ENCODE data around the gene ATP8B3. TPM values are rescaled to one million over a fixed set of nuclear protein-coding genes. Genes with fewer than 3 reads are reported as not detected.

ATP8B3 gene
- total and polyA plus RNA-seq, 2 experiments from 2014 or later: 2.1 to 6.0 TPM

DNA sequence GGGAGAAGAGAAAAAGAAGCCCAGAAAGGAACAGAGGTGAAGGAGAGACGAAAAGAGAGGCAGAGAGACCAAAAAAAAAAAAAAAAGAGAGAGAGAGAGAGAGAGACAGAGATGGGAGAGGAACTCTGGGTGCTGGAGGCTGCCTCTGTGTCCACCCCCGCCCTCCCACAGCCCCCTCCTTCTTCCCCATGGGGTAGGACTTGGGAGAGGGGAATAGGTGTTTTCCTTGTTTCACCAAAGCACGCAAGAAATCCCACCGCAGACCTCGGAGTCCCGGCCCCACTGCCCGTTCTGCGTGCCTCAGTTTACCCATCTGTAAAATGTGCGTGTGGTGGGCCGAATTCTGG lies 53.9 kb downstream of the ATP8B3 start (continued):
- TF ChIP-seq, protein P1, sequence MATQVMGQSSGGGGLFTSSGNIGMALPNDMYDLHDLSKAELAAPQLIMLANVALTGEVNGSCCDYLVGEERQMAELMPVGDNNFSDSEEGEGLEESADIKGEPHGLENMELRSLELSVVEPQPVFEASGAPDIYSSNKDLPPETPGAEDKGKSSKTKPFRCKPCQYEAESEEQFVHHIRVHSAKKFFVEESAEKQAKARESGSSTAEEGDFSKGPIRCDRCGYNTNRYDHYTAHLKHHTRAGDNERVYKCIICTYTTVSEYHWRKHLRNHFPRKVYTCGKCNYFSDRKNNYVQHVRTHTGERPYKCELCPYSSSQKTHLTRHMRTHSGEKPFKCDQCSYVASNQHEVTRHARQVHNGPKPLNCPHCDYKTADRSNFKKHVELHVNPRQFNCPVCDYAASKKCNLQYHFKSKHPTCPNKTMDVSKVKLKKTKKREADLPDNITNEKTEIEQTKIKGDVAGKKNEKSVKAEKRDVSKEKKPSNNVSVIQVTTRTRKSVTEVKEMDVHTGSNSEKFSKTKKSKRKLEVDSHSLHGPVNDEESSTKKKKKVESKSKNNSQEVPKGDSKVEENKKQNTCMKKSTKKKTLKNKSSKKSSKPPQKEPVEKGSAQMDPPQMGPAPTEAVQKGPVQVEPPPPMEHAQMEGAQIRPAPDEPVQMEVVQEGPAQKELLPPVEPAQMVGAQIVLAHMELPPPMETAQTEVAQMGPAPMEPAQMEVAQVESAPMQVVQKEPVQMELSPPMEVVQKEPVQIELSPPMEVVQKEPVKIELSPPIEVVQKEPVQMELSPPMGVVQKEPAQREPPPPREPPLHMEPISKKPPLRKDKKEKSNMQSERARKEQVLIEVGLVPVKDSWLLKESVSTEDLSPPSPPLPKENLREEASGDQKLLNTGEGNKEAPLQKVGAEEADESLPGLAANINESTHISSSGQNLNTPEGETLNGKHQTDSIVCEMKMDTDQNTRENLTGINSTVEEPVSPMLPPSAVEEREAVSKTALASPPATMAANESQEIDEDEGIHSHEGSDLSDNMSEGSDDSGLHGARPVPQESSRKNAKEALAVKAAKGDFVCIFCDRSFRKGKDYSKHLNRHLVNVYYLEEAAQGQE (IDR thresholded peaks at IDR 0.05; ENCODE audit: unreplicated experiment): no peak
- no peak for TF ChIP-seq ZNF331 (CRISPR knock-in tag; IDR thresholded peaks at IDR 0.05; ENCODE audit: low read depth)
- no peak for TF ChIP-seq JUNB (IDR thresholded peaks at IDR 0.05; ENCODE audit: unreplicated experiment)
- no peak for TF ChIP-seq NANOG (IDR thresholded peaks at IDR 0.05; ENCODE audit: borderline replicate concordance)

DNA sequence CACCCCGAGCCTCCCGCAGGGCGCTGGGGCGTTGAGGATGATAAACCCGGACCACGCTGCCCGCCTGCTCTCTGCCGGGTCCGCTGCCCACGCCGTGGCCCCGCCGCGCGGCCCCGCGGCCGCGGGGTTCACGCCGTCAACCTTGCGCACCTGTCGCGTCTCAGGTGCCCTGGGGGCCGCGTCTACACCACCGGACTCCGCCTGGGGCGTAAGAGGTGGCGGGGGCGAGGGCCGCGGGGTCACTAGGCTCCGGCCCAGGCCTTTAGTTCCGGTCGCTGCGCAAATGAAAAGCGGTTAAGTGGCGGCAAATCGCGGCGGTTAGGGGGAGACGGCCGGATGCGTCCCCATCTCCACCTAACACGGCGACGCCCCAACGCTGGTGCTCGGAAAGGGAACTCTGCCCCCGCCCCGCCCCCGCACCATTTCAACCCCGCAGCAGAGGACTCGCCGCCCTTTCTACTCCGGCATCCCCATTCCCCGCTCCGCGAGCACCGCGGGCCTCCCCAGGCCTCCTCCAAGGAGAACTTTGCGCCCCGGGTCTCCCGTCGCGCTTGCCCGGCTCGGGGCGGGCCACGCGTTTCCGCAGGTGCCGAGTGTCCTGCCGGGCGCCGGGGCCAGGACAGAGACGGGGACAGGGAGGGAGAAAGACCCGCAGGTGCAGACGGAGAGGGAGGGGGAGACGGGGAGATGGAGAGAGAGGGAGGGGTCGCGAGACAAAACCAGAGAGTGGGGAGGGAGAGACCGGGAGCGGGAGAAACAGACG lies 54.4 kb downstream of the ATP8B3 start:
- Histone ChIP-seq H3K36me3 (ENCODE audit: insufficient read depth) (no peaks in the 10 kb centered on the region), H3K4me2 (peak overlapping the region; percentile 68), H4K20me1 (replicated peaks; ENCODE audit: insufficient read depth) (peaks cover 19% of the 10 kb centered on the region; the same call in 1 of the 2 replicates), H2AFZ (no peak overlapping the region), H3K79me2 (replicated peaks; ENCODE audit: insufficient read depth) (no peaks in the 10 kb centered on the region), H3K27ac (ENCODE audit: low read depth) (no peak overlapping the region), H3K9me2 (ENCODE audit: insufficient read depth) (no peaks in the 10 kb centered on the region), H3K4me1 (ENCODE audit: insufficient read depth) (peaks cover 11% of the 10 kb centered on the region; the same call in 1 of the 2 replicates), H3F3A (replicated peaks; ENCODE audit: low read depth) (peaks cover 14% of the 10 kb centered on the region; the same call in 1 of the 2 replicates), H3K4me3 (peak overlapping the region; percentile 37), H3K27me3 (ENCODE audit: insufficient read depth) (peaks cover 92% of the 10 kb centered on the region)
- Mint-ChIP-seq H3K4me3 (peak overlapping the region; percentile 40; the same call in 1 of the 3 replicates), H3K9me3 (peaks cover 5% of the 10 kb centered on the region; the same call in 1 of the 3 replicates), H3K27ac (no peak overlapping the region), H3K27me3 (ENCODE audit: insufficient read depth, low read depth, poor library complexity) (peaks cover 87% of the 10 kb centered on the region), H3K4me1 (peaks cover 14% of the 10 kb centered on the region), H3K36me3 (ENCODE audit: low read depth) (no peaks in the 10 kb centered on the region)
- no peak; the same call in 2 of the 3 replicates for ATAC-seq
- DNase-seq (ENCODE audit: low spot score): no peak
- peak; percentile 98 for TF ChIP-seq EZH2 (IDR thresholded peaks at IDR 0.05; ENCODE audit: low read depth, unreplicated experiment)
- no peak for TF ChIP-seq ZNF331 (CRISPR knock-in tag; IDR thresholded peaks at IDR 0.05; ENCODE audit: low read depth)
- TF ChIP-seq, protein P2, sequence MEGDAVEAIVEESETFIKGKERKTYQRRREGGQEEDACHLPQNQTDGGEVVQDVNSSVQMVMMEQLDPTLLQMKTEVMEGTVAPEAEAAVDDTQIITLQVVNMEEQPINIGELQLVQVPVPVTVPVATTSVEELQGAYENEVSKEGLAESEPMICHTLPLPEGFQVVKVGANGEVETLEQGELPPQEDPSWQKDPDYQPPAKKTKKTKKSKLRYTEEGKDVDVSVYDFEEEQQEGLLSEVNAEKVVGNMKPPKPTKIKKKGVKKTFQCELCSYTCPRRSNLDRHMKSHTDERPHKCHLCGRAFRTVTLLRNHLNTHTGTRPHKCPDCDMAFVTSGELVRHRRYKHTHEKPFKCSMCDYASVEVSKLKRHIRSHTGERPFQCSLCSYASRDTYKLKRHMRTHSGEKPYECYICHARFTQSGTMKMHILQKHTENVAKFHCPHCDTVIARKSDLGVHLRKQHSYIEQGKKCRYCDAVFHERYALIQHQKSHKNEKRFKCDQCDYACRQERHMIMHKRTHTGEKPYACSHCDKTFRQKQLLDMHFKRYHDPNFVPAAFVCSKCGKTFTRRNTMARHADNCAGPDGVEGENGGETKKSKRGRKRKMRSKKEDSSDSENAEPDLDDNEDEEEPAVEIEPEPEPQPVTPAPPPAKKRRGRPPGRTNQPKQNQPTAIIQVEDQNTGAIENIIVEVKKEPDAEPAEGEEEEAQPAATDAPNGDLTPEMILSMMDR (conservative IDR thresholded peaks at IDR 0.05; ENCODE audit: low read depth in 2 of 2): no peak
- peak; percentile 75 for TF ChIP-seq EZH2phosphoT487 (IDR thresholded peaks at IDR 0.05; ENCODE audit: unreplicated experiment)
- TF ChIP-seq POLR2AphosphoS5 (IDR thresholded peaks at IDR 0.05; ENCODE audit: low read depth): no peak

Measured in GM23338 (cell line).